IMR-90 (cell line): ENCODE measurements around the gene SH3RF2. TPM values are rescaled to one million over a fixed set of nuclear protein-coding genes. Genes with fewer than 3 reads are reported as not detected.

Experiments used
- ATAC-seq: fragments of 200-7000 bp; cut with Tn5 transposase; 2 replicates; pipeline ENCODE4 v1.9.1; 2020; ENCODE audit warnings: low read depth, mild to moderate bottlenecking, moderate library complexity
- BruUV-seq: library from RNA; stranded (reverse); fragments of 400-500 nt; replicated peaks from 2 replicates; lab custom pipeline; 2021; lab: Mats Ljungman, UMichigan
- CTCF ChIA-PET: fragments of 300-600 bp; formaldehyde crosslinking; extraction: SDS; loops from one replicate; lab custom pipeline; 2021; ENCODE audit warnings: antibody characterized with exemption; lab: Yijun Ruan, JAX
- POLR2A ChIA-PET: fragments of 300-600 bp; sonication (Branson Sonifier 250); formaldehyde crosslinking; loops from one replicate; lab custom pipeline; 2022; ENCODE audit warnings: antibody characterized with exemption; ENCODE audit not compliant: unreplicated experiment; lab: Charles Lee
- DNase-seq: peaks from one replicate; pipeline ENCODE4 v3.0.0; 2013
- H2AFZ ChIP-seq: replicated peaks from 2 replicates; pipeline ENCODE3; 2013; ENCODE audit warnings: low read length, mild to moderate bottlenecking; ENCODE audit not compliant: poor library complexity
- H2AK5ac ChIP-seq: 2 replicates; pipeline ENCODE4 v1.6.1; 2013; ENCODE audit warnings: low read depth, low read length, inconsistent platforms
- H2AK9ac ChIP-seq: replicated peaks from 2 replicates; pipeline ENCODE3; 2013; ENCODE audit warnings: mild to moderate bottlenecking, low read depth, low read length, moderate library complexity; ENCODE audit not compliant: poor library complexity
- H2BK120ac ChIP-seq: 2 replicates; pipeline ENCODE4 v1.6.1; 2013; ENCODE audit warnings: low read depth, low read length, inconsistent platforms
- H2BK15ac ChIP-seq: 3 replicates; pipeline ENCODE4 v1.6.1; 2013; ENCODE audit warnings: low read depth, low read length, inconsistent platforms
- H2BK20ac ChIP-seq: 2 replicates; pipeline ENCODE4 v1.6.1; 2013; ENCODE audit warnings: low read depth, mild to moderate bottlenecking, inconsistent platforms, low read length, moderate library complexity
- H2BK5ac ChIP-seq: 2 replicates; pipeline ENCODE4 v1.6.1; 2013; ENCODE audit warnings: mild to moderate bottlenecking, low read depth, low read length, inconsistent platforms; ENCODE audit not compliant: poor library complexity, severe bottlenecking
- H3K14ac ChIP-seq: replicated peaks from 2 replicates; pipeline ENCODE4 v1.6.1; 2013; ENCODE audit warnings: low read depth, low read length, inconsistent platforms
- H3K18ac ChIP-seq: 2 replicates; pipeline ENCODE4 v1.6.1; 2013; ENCODE audit warnings: low read depth, low read length, control low read depth
- H3K23ac ChIP-seq: 2 replicates; pipeline ENCODE4 v1.6.1; 2013; ENCODE audit warnings: low read depth, low read length, inconsistent platforms
- H3K27ac ChIP-seq: 2 replicates; pipeline ENCODE4 v1.5.1; 2013; ENCODE audit warnings: mild to moderate bottlenecking, control low read depth, low read length; ENCODE audit not compliant: insufficient read depth
- H3K27me3 ChIP-seq: 2 replicates; pipeline ENCODE4 v1.6.1; 2013; ENCODE audit warnings: low read length; ENCODE audit not compliant: control insufficient read depth, insufficient read depth
- H3K36me3 ChIP-seq: 2 replicates; pipeline ENCODE4 v1.6.1; 2013; ENCODE audit warnings: low read length, mixed read lengths; ENCODE audit not compliant: control insufficient read depth, insufficient read depth
- H3K4ac ChIP-seq: 2 replicates; pipeline ENCODE4 v1.6.1; 2013; ENCODE audit warnings: low read depth, low read length, inconsistent platforms
- H3K4me1 ChIP-seq: 2 replicates; pipeline ENCODE4 v1.6.1; 2013; ENCODE audit warnings: low read length, mixed read lengths; ENCODE audit not compliant: control insufficient read depth, insufficient read depth
- H3K4me2 ChIP-seq: 2 replicates; pipeline ENCODE4 v1.6.1; 2013; ENCODE audit warnings: low read depth, mild to moderate bottlenecking, control low read depth, low read length, moderate library complexity
- H3K4me3 ChIP-seq: 2 replicates; pipeline ENCODE4 v1.5.1; 2013; ENCODE audit warnings: low read depth, mild to moderate bottlenecking, control low read depth, low read length, moderate library complexity; ENCODE audit not compliant: insufficient read depth
- H3K56ac ChIP-seq: 2 replicates; pipeline ENCODE4 v1.6.1; 2013; ENCODE audit warnings: low read length, inconsistent platforms; ENCODE audit not compliant: insufficient read depth; ENCODE audit errors: extremely low read depth
- H3K79me1 ChIP-seq, 2 experiments: 2 replicates each; pipeline ENCODE4 v1.6.1; 2013; ENCODE audit warnings: low read length in 2 of 2, inconsistent platforms in 1 of 2, low read depth in 1 of 2
- H3K9ac ChIP-seq: 2 replicates; pipeline ENCODE4 v1.6.1; 2013; ENCODE audit warnings: low read depth, low read length, control low read depth
- H3K9me1 ChIP-seq: 2 replicates; pipeline ENCODE4 v1.6.1; 2013; ENCODE audit warnings: low read length, inconsistent platforms; ENCODE audit not compliant: insufficient read depth
- H3K9me3 ChIP-seq: 2 replicates; pipeline ENCODE4 v1.6.1; 2013; ENCODE audit warnings: low read length; ENCODE audit not compliant: control insufficient read depth, insufficient read depth
- H4K20me1 ChIP-seq: 2 replicates; pipeline ENCODE4 v1.6.1; 2013; ENCODE audit warnings: low read length, inconsistent platforms; ENCODE audit not compliant: insufficient read depth
- H4K5ac ChIP-seq: 2 replicates; pipeline ENCODE4 v1.6.1; 2013; ENCODE audit warnings: mild to moderate bottlenecking, low read depth, low read length, control low read depth
- H4K8ac ChIP-seq, 2 experiments: 2 replicates each; pipeline ENCODE4 v1.6.1; 2013; ENCODE audit warnings: low read depth in 2 of 2, low read length in 2 of 2, control low read depth in 1 of 2, inconsistent platforms in 1 of 2
- H4K91ac ChIP-seq: 2 replicates; pipeline ENCODE4 v1.6.1; 2013; ENCODE audit warnings: low read depth, low read length, inconsistent platforms; ENCODE audit not compliant: insufficient read depth
- BHLHE40 ChIP-seq: fragments of 150-350 bp; IDR thresholded peaks from 2 replicates; pipeline ENCODE4 v1.6.1; 2016; ENCODE audit warnings: mild to moderate bottlenecking, low read depth, low read length
- CEBPB ChIP-seq: IDR thresholded peaks from 2 replicates; pipeline ENCODE4 v1.6.1; 2012; ENCODE audit warnings: low read depth, low read length, improper control_type of control experiment
- MAFK ChIP-seq: IDR thresholded peaks from 2 replicates; pipeline ENCODE4 v1.6.1; 2012; ENCODE audit warnings: low read depth, low read length, improper control_type of control experiment
- MAZ ChIP-seq: IDR thresholded peaks from 2 replicates; pipeline ENCODE4 v1.6.1; 2012; ENCODE audit warnings: low read depth, mild to moderate bottlenecking, low read length, improper control_type of control experiment, moderate library complexity, borderline replicate concordance
- NFE2L2 ChIP-seq: fragments of 150-350 bp; IDR thresholded peaks from 2 replicates; pipeline ENCODE4 v1.6.1; 2016; ENCODE audit warnings: low read depth, mild to moderate bottlenecking, low read length
- RCOR1 ChIP-seq: IDR thresholded peaks from 2 replicates; pipeline ENCODE4 v1.6.1; 2012; ENCODE audit warnings: mild to moderate bottlenecking, low read length, improper control_type of control experiment; ENCODE audit not compliant: insufficient replicate concordance
- RFX5 ChIP-seq: IDR thresholded peaks from 2 replicates; pipeline ENCODE4 v1.8.0; 2012; ENCODE audit warnings: low read depth, mild to moderate bottlenecking, low read length, moderate library complexity
- SMC3 ChIP-seq: fragments of 150-350 bp; IDR thresholded peaks from 2 replicates; pipeline ENCODE4 v1.6.1; 2016; ENCODE audit warnings: low read depth, mild to moderate bottlenecking, antibody characterized with exemption, low read length, moderate library complexity
- WGBS, 2 experiments: methylation state at CpG; one replicate each; pipeline versions ENCODE4 v1.1.5 to v1.1.7; 2013; ENCODE audit warnings: missing lambda C conversion rate in 2 of 2; ENCODE audit not compliant: insufficient read length in 1 of 2; ENCODE audit errors: extremely low coverage in 2 of 2; 5-methylcytosine and 5-hydroxymethylcytosine counted together
- dilution Hi-C: fragments of 300-500 bp; cut with HindIII; formaldehyde crosslinking; loops from one replicate; pipeline ENCODE4 v1.14.3; 2018; ENCODE audit warnings: low sequenced_read_pairs; ENCODE audit not compliant: unreplicated experiment
- in situ Hi-C: fragments of 300-500 bp; cut with MboI; formaldehyde crosslinking; loops from 3 replicates; pipeline ENCODE4 v1.14.3; 2019; ENCODE audit warnings: low sequenced_read_pairs, inconsistent platforms, mixed read lengths
- intact Hi-C: fragments of 100-400 bp; cut with micrococcal nuclease; formaldehyde crosslinking; loops from 2 replicates; pipeline ENCODE4 v1.10.0; 2022
- polyA plus RNA-seq, 3 experiments: library from polyadenylated mRNA; depleted of rRNA; stranded (reverse); fragments of >200 nt; gene quantifications; 2 replicates each; pipeline ENCODE4 v1.2.3, GENCODE V29; 2012; ENCODE audit warnings: low replicate concordance in 1 of 3
- total RNA-seq: library from RNA; depleted of rRNA; stranded (reverse); fragments of >200 nt; gene quantifications from 2 replicates; pipeline ENCODE4 v1.2.3, GENCODE V29; 2012
- TF ChIP-seq, protein P1 (sequence below): fragments of 150-350 bp; IDR thresholded peaks from 2 replicates; pipeline ENCODE4 v1.6.1; 2016; ENCODE audit warnings: low read depth, mild to moderate bottlenecking, low read length, moderate library complexity, borderline replicate concordance
- TF ChIP-seq, protein P2 (sequence below): conservative IDR thresholded peaks from 2 replicates; pipeline ENCODE4 v1.5.1; 2012; ENCODE audit warnings: mild to moderate bottlenecking, low read depth, low read length, improper control_type of control experiment

SH3RF2 gene
- total and polyA plus RNA-seq, 2 of the 4 experiments (the other 2 are of a cell fraction): 1.3 to 1.7 TPM

DNA sequence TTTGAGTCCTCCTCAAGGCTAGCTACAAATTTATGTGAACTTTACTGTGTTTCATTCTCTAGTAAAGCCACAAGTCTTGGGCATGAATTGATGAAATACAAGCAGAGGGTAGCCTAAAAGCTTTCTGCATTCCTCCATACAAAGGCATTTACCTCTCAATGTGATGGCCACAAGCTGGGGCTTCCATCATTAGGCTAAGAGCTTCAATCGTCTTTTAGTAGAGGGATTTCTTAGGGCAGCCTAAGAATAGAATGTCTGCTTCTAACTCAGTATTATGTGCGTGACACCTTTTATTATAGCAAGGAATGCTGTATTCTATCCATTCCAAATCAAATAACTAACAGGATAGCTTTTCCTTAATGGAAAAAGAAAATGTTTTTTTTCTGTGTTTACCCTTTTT, 165.3 kb downstream of the SH3RF2 start:
- Histone ChIP-seq H3K9me1 (no peaks in the 10 kb centered on the region), H2BK120ac (no peak overlapping the region), H4K91ac (no peak overlapping the region), H2AFZ (no peak overlapping the region), H3K9me3 (no peaks in the 10 kb centered on the region), H4K20me1 (no peaks in the 10 kb centered on the region), H3K18ac (no peak overlapping the region), H2BK15ac (no peak overlapping the region), H3K9ac (no peak overlapping the region), H3K27ac (no peak overlapping the region), H4K5ac (no peak overlapping the region), H4K8ac (no peak overlapping the region), H3K23ac (no peak overlapping the region), H3K14ac (no peak overlapping the region), H3K4me2 (no peak overlapping the region), H2AK9ac (no peak overlapping the region), H2AK5ac (no peak overlapping the region), H3K27me3 (no peaks in the 10 kb centered on the region; the same call in 1 of the 2 replicates), H2BK5ac (no peak overlapping the region), H3K4ac (no peak overlapping the region), H3K4me1 (no peaks in the 10 kb centered on the region), H3K4me3 (no peak overlapping the region), H3K36me3 (peaks cover 5% of the 10 kb centered on the region; the same call in 1 of the 2 replicates), H2BK20ac (no peak overlapping the region), H3K56ac (no peak overlapping the region), H3K79me1 (no peaks in the 10 kb centered on the region)
- dilution Hi-C loops (no loop called here), in situ Hi-C loops (no loop called here), intact Hi-C loops (no loop called here)
- ChIA-PET CTCF (no interaction called here), POLR2A (no interaction called here)
- no TSS peak for BruUV-seq
- ATAC-seq (no peak), DNase-seq (no peak)
- no CpG with 5 or more reads among the region's 2 CpGs for WGBS, 2 experiments
- TF ChIP-seq CEBPB (no peak), MAZ (no peak), BHLHE40 (no peak), NFE2L2 (no peak), MAFK (no peak), SMC3 (no peak), RCOR1 (no peak), RFX5 (no peak)
- TF ChIP-seq, protein P1, sequence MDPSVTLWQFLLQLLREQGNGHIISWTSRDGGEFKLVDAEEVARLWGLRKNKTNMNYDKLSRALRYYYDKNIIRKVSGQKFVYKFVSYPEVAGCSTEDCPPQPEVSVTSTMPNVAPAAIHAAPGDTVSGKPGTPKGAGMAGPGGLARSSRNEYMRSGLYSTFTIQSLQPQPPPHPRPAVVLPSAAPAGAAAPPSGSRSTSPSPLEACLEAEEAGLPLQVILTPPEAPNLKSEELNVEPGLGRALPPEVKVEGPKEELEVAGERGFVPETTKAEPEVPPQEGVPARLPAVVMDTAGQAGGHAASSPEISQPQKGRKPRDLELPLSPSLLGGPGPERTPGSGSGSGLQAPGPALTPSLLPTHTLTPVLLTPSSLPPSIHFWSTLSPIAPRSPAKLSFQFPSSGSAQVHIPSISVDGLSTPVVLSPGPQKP: no peak
- TF ChIP-seq, protein P2, sequence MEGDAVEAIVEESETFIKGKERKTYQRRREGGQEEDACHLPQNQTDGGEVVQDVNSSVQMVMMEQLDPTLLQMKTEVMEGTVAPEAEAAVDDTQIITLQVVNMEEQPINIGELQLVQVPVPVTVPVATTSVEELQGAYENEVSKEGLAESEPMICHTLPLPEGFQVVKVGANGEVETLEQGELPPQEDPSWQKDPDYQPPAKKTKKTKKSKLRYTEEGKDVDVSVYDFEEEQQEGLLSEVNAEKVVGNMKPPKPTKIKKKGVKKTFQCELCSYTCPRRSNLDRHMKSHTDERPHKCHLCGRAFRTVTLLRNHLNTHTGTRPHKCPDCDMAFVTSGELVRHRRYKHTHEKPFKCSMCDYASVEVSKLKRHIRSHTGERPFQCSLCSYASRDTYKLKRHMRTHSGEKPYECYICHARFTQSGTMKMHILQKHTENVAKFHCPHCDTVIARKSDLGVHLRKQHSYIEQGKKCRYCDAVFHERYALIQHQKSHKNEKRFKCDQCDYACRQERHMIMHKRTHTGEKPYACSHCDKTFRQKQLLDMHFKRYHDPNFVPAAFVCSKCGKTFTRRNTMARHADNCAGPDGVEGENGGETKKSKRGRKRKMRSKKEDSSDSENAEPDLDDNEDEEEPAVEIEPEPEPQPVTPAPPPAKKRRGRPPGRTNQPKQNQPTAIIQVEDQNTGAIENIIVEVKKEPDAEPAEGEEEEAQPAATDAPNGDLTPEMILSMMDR: no peak
